ENCODE measurements around the gene BOK.

- no peak for TF ChIP-seq EZH2 (IDR thresholded peaks at IDR 0.05; ENCODE audit: insufficient read depth, poor library complexity, severe bottlenecking)
- TF ChIP-seq EZH2phosphoT487 (IDR thresholded peaks at IDR 0.05; ENCODE audit: insufficient read depth, low read depth), result no peak
Measured at GRCh38 chr2:241555711-241556110, 2.8 kb upstream of the BOK start.
